Astrocyte of the cerebellum (primary cell): ENCODE results near the gene TIFAB.
A peak's percentile ranks its signal among the peaks of the same experiment; 100 is the strongest.

ENCODE experiments used
- DNase-seq: peaks from one replicate; pipeline ENCODE4 v3.0.0-alpha.2; 2011; ENCODE audit warnings: low read depth
- H3K4me3 ChIP-seq: 2 replicates; pipeline ENCODE4 v1.5.1; 2011; ENCODE audit warnings: mild to moderate bottlenecking, low read depth, low read length, moderate library complexity
- CTCF ChIP-seq: IDR thresholded peaks from 2 replicates; pipeline ENCODE4 v1.5.1; 2012; ENCODE audit warnings: low read length, low read depth, moderate library complexity, mild to moderate bottlenecking; ENCODE audit errors: missing control alignments
- in situ Hi-C: cut with HindIII; loops from 2 replicates; pipeline ENCODE4 v1.10.0; 2017; ENCODE audit warnings: low sequenced_read_pairs

Gene TIFAB

GRCh38 chr5:135491552-135492318 is 39.6 kb upstream of the TIFAB start:
- no peak for TF ChIP-seq CTCF
- in situ Hi-C loops, result no loop called here
- H3K4me3 ChIP-seq, result no peak overlapping the region
- no peak for DNase-seq

GRCh38 chr5:135491038-135491551 is 38.9 kb upstream of the TIFAB start:
- DNase-seq, result no peak
- in situ Hi-C loops, result no loop called here
- TF ChIP-seq CTCF, result no peak
- H3K4me3 ChIP-seq, result no peak overlapping the region

GRCh38 chr5:135490245-135491037 is 38.3 kb upstream of the TIFAB start:
- in situ Hi-C loops, result no loop called here
- TF ChIP-seq CTCF, result no peak
- H3K4me3 ChIP-seq, result no peak overlapping the region
- DNase-seq, result no peak

GRCh38 chr5:135489466-135490244 is 37.5 kb upstream of the TIFAB start:
- H3K4me3 ChIP-seq, result peak overlapping the region; percentile 39
- no peak for TF ChIP-seq CTCF
- in situ Hi-C loops, result no loop called here
- no peak for DNase-seq

- TF ChIP-seq CTCF, result no peak
- peak; percentile 12 for DNase-seq
- in situ Hi-C loops, result no loop called here
- peak overlapping the region; percentile 39 for H3K4me3 ChIP-seq
Observed at GRCh38 chr5:135488727-135489465, 36.7 kb upstream of the TIFAB start.
